DMS53 treated with DMSO at 0.1 percent for 48 hours (cell line): ENCODE results near the gene ORC2.
"Not testable (repeated sequence)": the region's sequence is repeated elsewhere in the genome, so short reads cannot be mapped to it uniquely, and the experiment has no call there.

Experiments
- DNase-seq: peaks from one replicate; lab custom pipeline; 2025; ENCODE audit not compliant: unreplicated experiment; lab: John Stamatoyannopoulos, UW

Gene ORC2

GRCh38 chr2:200963124-200963917 is at the start of gene ORC2:
ORC2 (minus strand) TSS chr2:200963660; CDS start chr2:200958123, 5,537 bp downstream.
- peak; percentile 96 for DNase-seq

- DNase-seq, result no peak
Measured at GRCh38 chr2:201008296-201008829, 44.9 kb upstream of the ORC2 start.

GRCh38 chr2:201007584-201007998 is 44.1 kb upstream of the ORC2 start:
- no peak for DNase-seq

- DNase-seq, result no peak
Measured at GRCh38 chr2:201006704-201007103, 43.2 kb upstream of the ORC2 start.

GRCh38 chr2:201004370-201004769 is 40.9 kb upstream of the ORC2 start:
- DNase-seq, result no peak

GRCh38 chr2:200993097-200993496 is 29.6 kb upstream of the ORC2 start:
- DNase-seq, result no peak

- no peak for DNase-seq
Measured at GRCh38 chr2:200987137-200987536, 23.7 kb upstream of the ORC2 start.

- DNase-seq, result no peak
Measured at GRCh38 chr2:200985799-200986198, 22.3 kb upstream of the ORC2 start.

- DNase-seq, result no peak
Measured at GRCh38 chr2:200976710-200977109, 13.2 kb upstream of the ORC2 start.

GRCh38 chr2:200975672-200976071 is 12.2 kb upstream of the ORC2 start:
- no peak for DNase-seq

- not testable (repeated sequence) for DNase-seq
Measured at GRCh38 chr2:200970057-200970456, 6.6 kb upstream of the ORC2 start.

GRCh38 chr2:200968735-200969134 is 5.3 kb upstream of the ORC2 start:
- no peak for DNase-seq

- no peak for DNase-seq
Measured at GRCh38 chr2:200968162-200968561, 4.7 kb upstream of the ORC2 start.

GRCh38 chr2:200966770-200967169 is 3.3 kb upstream of the ORC2 start:
- DNase-seq, result no peak

GRCh38 chr2:200964498-200964897 is 1.0 kb upstream of the ORC2 start:
- peak; percentile 46 for DNase-seq

GRCh38 chr2:200963918-200964252 is 425 bp upstream of the ORC2 start:
- DNase-seq, result not testable (repeated sequence)

GRCh38 chr2:200962811-200963123 is 693 bp downstream of the ORC2 start:
- no peak for DNase-seq

GRCh38 chr2:200961674-200962073 is 1.8 kb downstream of the ORC2 start:
- DNase-seq, result no peak

GRCh38 chr2:200950378-200950777 is 13.1 kb downstream of the ORC2 start:
- DNase-seq, result no peak

GRCh38 chr2:200945395-200945729 is 18.1 kb downstream of the ORC2 start:
- no peak for DNase-seq

GRCh38 chr2:200944467-200945394 is 18.7 kb downstream of the ORC2 start:
- DNase-seq, result no peak

- no peak for DNase-seq
Measured at GRCh38 chr2:200943527-200944105, 19.8 kb downstream of the ORC2 start.
